ENCODE data around the gene MFSD6.

GRCh38 chr2:190436557-190436956 is 28.4 kb downstream of the MFSD6 start:
- TF ChIP-seq, protein P1, sequence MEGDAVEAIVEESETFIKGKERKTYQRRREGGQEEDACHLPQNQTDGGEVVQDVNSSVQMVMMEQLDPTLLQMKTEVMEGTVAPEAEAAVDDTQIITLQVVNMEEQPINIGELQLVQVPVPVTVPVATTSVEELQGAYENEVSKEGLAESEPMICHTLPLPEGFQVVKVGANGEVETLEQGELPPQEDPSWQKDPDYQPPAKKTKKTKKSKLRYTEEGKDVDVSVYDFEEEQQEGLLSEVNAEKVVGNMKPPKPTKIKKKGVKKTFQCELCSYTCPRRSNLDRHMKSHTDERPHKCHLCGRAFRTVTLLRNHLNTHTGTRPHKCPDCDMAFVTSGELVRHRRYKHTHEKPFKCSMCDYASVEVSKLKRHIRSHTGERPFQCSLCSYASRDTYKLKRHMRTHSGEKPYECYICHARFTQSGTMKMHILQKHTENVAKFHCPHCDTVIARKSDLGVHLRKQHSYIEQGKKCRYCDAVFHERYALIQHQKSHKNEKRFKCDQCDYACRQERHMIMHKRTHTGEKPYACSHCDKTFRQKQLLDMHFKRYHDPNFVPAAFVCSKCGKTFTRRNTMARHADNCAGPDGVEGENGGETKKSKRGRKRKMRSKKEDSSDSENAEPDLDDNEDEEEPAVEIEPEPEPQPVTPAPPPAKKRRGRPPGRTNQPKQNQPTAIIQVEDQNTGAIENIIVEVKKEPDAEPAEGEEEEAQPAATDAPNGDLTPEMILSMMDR (IDR thresholded peaks at IDR 0.05), result no peak
- TF ChIP-seq NFYB (CRISPR knock-in tag; conservative IDR thresholded peaks at IDR 0.05; ENCODE audit: low read depth), result no peak
- TF ChIP-seq IRF1 (CRISPR knock-in tag; IDR thresholded peaks at IDR 0.05), result no peak
- TF ChIP-seq JUN (CRISPR knock-in tag; IDR thresholded peaks at IDR 0.05), result no peak
- TF ChIP-seq FOXP4 (CRISPR knock-in tag; IDR thresholded peaks at IDR 0.05), result no peak
- no peak for TF ChIP-seq USF1 (CRISPR knock-in tag; IDR thresholded peaks at IDR 0.05)
- no peak for TF ChIP-seq NR1H2 (CRISPR knock-in tag; IDR thresholded peaks at IDR 0.05)
- TF ChIP-seq CREM (CRISPR knock-in tag; IDR thresholded peaks at IDR 0.05), result no peak
- TF ChIP-seq ZNF671 (CRISPR knock-in tag; IDR thresholded peaks at IDR 0.05), result no peak
- no peak for TF ChIP-seq SP1 (CRISPR knock-in tag; conservative IDR thresholded peaks at IDR 0.05)
